CD4-positive, alpha-beta T cell (primary cell): ENCODE results near the gene IDNK. TPM values are rescaled to one million over a fixed set of nuclear protein-coding genes. Genes with fewer than 3 reads are reported as not detected.
A peak's percentile ranks its signal among the peaks of the same experiment; 100 is the strongest.

Experiments
- ATAC-seq: fragments of 200-7000 bp; cut with Tn5 transposase; one replicate; pipeline ENCODE4 v1.10.0; 2022; ENCODE audit warnings: mild to moderate bottlenecking; ENCODE audit not compliant: poor library complexity
- CTCF ChIA-PET: fragments of 350-600 bp; sonication (Branson Sonifier 250); formaldehyde crosslinking; loops from one replicate; lab custom pipeline; 2021; ENCODE audit warnings: antibody characterized with exemption, inconsistent platforms; lab: Charles Lee
- POLR2A ChIA-PET: fragments of 350-600 bp; sonication (Branson Sonifier 250); formaldehyde crosslinking; loops from one replicate; lab custom pipeline; 2021; ENCODE audit warnings: antibody characterized with exemption, inconsistent platforms; lab: Charles Lee
- DNase-seq, 14 experiments: peaks; one replicate each; pipeline ENCODE4 v3.0.0-alpha.2; 2013 to 2020; ENCODE audit warnings: mixed read lengths in 2 of 14
- H3K27ac ChIP-seq, 2 donors: one replicate each; pipeline versions ENCODE4 v1.5.1 to v1.7.0; 2013; ENCODE audit warnings: low read length in 2 of 2, low read depth in 1 of 2, mild to moderate bottlenecking in 1 of 2
- H3K27me3 ChIP-seq, 2 experiments: 1 replicate in 1 of 2; 2 replicates in 1 of 2; pipeline versions ENCODE4 v1.6.1 to v1.7.0; 2013; ENCODE audit warnings: low read length in 2 of 2, control low read depth in 1 of 2, mild to moderate bottlenecking in 1 of 2, moderate library complexity in 1 of 2; ENCODE audit not compliant: insufficient read depth in 2 of 2, control insufficient read depth in 1 of 2
- H3K36me3 ChIP-seq: one replicate; pipeline ENCODE4 v1.6.1; 2013; ENCODE audit warnings: low read length, control low read depth; ENCODE audit not compliant: insufficient read depth
- H3K4me1 ChIP-seq: one replicate; pipeline ENCODE4 v1.6.1; 2013; ENCODE audit warnings: low read length, control low read depth; ENCODE audit not compliant: insufficient read depth
- H3K4me3 ChIP-seq: one replicate; pipeline ENCODE4 v1.5.1; 2013; ENCODE audit warnings: mild to moderate bottlenecking, low read length, moderate library complexity
- H3K9me3 ChIP-seq, 2 experiments: 1 replicate in 1 of 2; 2 replicates in 1 of 2; pipeline versions ENCODE4 v1.6.1 to v1.7.0; 2013; ENCODE audit warnings: low read length in 2 of 2, mild to moderate bottlenecking in 2 of 2, control low read depth in 1 of 2, moderate library complexity in 1 of 2; ENCODE audit not compliant: control insufficient read depth in 1 of 2, insufficient read depth in 1 of 2
- H3K27ac Mint-ChIP-seq: one replicate; pipeline ENCODE4 v1.8.0; 2020; ENCODE audit warnings: mixed read lengths
- H3K27me3 Mint-ChIP-seq: one replicate; pipeline ENCODE4 v1.8.0; 2021; ENCODE audit warnings: mixed read lengths
- H3K36me3 Mint-ChIP-seq: one replicate; pipeline ENCODE4 v1.8.0; 2021; ENCODE audit warnings: low read depth, mixed read lengths
- H3K4me1 Mint-ChIP-seq: one replicate; pipeline ENCODE4 v1.8.0; 2021; ENCODE audit warnings: low read depth, mixed read lengths
- H3K4me3 Mint-ChIP-seq: one replicate; pipeline ENCODE4 v1.8.0; 2020; ENCODE audit warnings: mild to moderate bottlenecking, mixed read lengths
- H3K9me3 Mint-ChIP-seq: one replicate; pipeline ENCODE4 v1.8.0; 2020; ENCODE audit warnings: mixed read lengths
- intact Hi-C, 2 experiments: fragments of 100-400 bp; cut with DNase I in 1 of 2; cut with micrococcal nuclease in 1 of 2; formaldehyde crosslinking; loops; one replicate each; pipeline versions ENCODE4 v1.15.1 to v1.9.0; 2023 to 2025; cut with DNase I, micrococcal nuclease
- total RNA-seq, 174 experiments: library from RNA in 2 of 174; stranded (reverse) in 2 of 174; gene quantifications; one replicate each; pipeline ENCODE4 v1.2.3 and lab custom pipeline; 2021 to 2026
- TF ChIP-seq, protein P1 (sequence below): fragments of 200-600 bp; IDR thresholded peaks from one replicate; pipeline ENCODE4 v1.8.0; 2022; ENCODE audit warnings: antibody characterized with exemption, mild to moderate bottlenecking

The IDNK gene
- total RNA-seq, 2 experiments from 2014 or later = 5.4 to 5.6 TPM

DNA sequence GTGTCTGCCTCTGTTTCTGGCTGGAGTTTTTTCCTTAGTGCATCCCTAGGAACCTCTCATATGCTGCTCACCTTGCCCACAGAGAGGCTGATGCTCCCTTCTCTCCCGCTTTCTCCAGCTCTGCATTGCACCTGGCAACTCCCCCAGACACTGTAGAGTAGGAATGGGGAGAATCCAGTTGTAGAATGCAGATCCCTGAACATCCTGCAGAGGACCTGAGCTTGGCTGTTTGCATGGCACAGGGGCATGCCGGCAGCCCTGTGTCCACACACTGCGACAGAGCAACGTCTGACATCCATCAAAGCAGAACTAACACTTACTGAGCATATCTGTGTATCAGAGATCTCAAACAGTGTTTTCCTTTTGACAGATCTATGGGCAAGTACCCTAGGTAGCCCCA, 19.9 kb downstream of the IDNK start:
- ATAC-seq = no peak
- H3K4me3 Mint-ChIP-seq = no peak overlapping the region
- Histone ChIP-seq H3K27ac (no peak overlapping the region), H3K9me3 (no peaks in the 10 kb centered on the region), H3K27me3 (no peaks in the 10 kb centered on the region), H3K4me3 (no peak overlapping the region), H3K36me3 (peaks cover 8% of the 10 kb centered on the region), H3K4me1 (no peaks in the 10 kb centered on the region)
- no peak for DNase-seq
- no peaks in the 10 kb centered on the region for H3K36me3 Mint-ChIP-seq
- no peak overlapping the region for H3K27ac Mint-ChIP-seq
- POLR2A ChIA-PET = interaction anchor here (1.4 to 1.7 kb wide), 2 partner anchors 19 to 64 kb away, joined by 3 to 7 read pairs; partner anchors contain the start of gene IDNK
- H3K9me3 Mint-ChIP-seq = no peaks in the 10 kb centered on the region
- no peaks in the 10 kb centered on the region for H3K4me1 Mint-ChIP-seq
- intact Hi-C loops = no loop called here
- no peaks in the 10 kb centered on the region for H3K27me3 Mint-ChIP-seq
- CTCF ChIA-PET = interaction anchor here (0.8 kb wide), 1 partner anchor 22 kb away, joined by 3 read pairs; no protein-coding TSS in a partner anchor
- TF ChIP-seq, protein P1, sequence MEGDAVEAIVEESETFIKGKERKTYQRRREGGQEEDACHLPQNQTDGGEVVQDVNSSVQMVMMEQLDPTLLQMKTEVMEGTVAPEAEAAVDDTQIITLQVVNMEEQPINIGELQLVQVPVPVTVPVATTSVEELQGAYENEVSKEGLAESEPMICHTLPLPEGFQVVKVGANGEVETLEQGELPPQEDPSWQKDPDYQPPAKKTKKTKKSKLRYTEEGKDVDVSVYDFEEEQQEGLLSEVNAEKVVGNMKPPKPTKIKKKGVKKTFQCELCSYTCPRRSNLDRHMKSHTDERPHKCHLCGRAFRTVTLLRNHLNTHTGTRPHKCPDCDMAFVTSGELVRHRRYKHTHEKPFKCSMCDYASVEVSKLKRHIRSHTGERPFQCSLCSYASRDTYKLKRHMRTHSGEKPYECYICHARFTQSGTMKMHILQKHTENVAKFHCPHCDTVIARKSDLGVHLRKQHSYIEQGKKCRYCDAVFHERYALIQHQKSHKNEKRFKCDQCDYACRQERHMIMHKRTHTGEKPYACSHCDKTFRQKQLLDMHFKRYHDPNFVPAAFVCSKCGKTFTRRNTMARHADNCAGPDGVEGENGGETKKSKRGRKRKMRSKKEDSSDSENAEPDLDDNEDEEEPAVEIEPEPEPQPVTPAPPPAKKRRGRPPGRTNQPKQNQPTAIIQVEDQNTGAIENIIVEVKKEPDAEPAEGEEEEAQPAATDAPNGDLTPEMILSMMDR = no peak

- ATAC-seq (no peak), DNase-seq (no peak)
- Histone ChIP-seq H3K4me1 (no peaks in the 10 kb centered on the region), H3K36me3 (peaks cover 19% of the 10 kb centered on the region), H3K27me3 (no peaks in the 10 kb centered on the region), H3K9me3 (no peaks in the 10 kb centered on the region), H3K27ac (no peak overlapping the region), H3K4me3 (no peak overlapping the region)
- Mint-ChIP-seq H3K9me3 (no peaks in the 10 kb centered on the region), H3K36me3 (peaks cover 19% of the 10 kb centered on the region), H3K4me1 (peaks cover 7% of the 10 kb centered on the region), H3K27ac (no peak overlapping the region), H3K27me3 (no peaks in the 10 kb centered on the region), H3K4me3 (no peak overlapping the region)
- intact Hi-C loops = loop anchor here in 1 of 2 experiments (1.0 to 5.0 kb wide), 2 partner anchors 25 to 66 kb away; no protein-coding TSS in a partner anchor
- CTCF ChIA-PET = interaction anchor here (1.0 kb wide), 2 partner anchors 26 kb away, joined by 3 to 4 read pairs; no protein-coding TSS in a partner anchor
- POLR2A ChIA-PET = no interaction called here
- TF ChIP-seq, protein P1 = no peak
Observed at GRCh38 chr9:83646500-83647239, 23.7 kb downstream of the IDNK start.

- intact Hi-C loops = loop anchor here (1.0 to 5.0 kb wide), 5 partner anchors 29 to 314 kb away; no protein-coding TSS in a partner anchor
- TF ChIP-seq, protein P1 = peak; percentile 74
- Mint-ChIP-seq H3K4me3 (no peak overlapping the region), H3K27me3 (no peaks in the 10 kb centered on the region), H3K4me1 (peaks cover 7% of the 10 kb centered on the region), H3K36me3 (peaks cover 19% of the 10 kb centered on the region), H3K9me3 (no peaks in the 10 kb centered on the region), H3K27ac (no peak overlapping the region)
- DNase-seq = peak; percentile 62 to 85 (median 76)
- CTCF ChIA-PET = interaction anchor here (0.8 to 2.9 kb wide), 4 partner anchors 12 to 314 kb away, joined by 3 to 20 read pairs (median 4); no protein-coding TSS in a partner anchor
- Histone ChIP-seq H3K4me1 (no peaks in the 10 kb centered on the region), H3K36me3 (peaks cover 35% of the 10 kb centered on the region), H3K9me3 (no peaks in the 10 kb centered on the region), H3K27ac (no peak overlapping the region), H3K4me3 (no peak overlapping the region), H3K27me3 (no peaks in the 10 kb centered on the region)
- POLR2A ChIA-PET = interaction anchor here (1.1 to 2.0 kb wide), 2 partner anchors 28 to 58 kb away, joined by 3 to 8 read pairs; partner anchors contain the start of gene UBQLN1
- ATAC-seq = peak; percentile 95
Observed at GRCh38 chr9:83649080-83649479, 26.1 kb downstream of the IDNK start.
